Kasumi-1 (cell line): ENCODE data around the gene GRIN2C.

Experiments
- DNase-seq, 2 experiments: peaks; one replicate each; lab custom pipeline; 2025; lab: John Stamatoyannopoulos, UW

The GRIN2C gene

GRCh38 chr17:74821655-74822334 is 37.9 kb downstream of the GRIN2C start:
- no peak for DNase-seq

GRCh38 chr17:74819801-74820436 is 39.8 kb downstream of the GRIN2C start:
- DNase-seq = no peak

GRCh38 chr17:74818291-74818938 is 41.3 kb downstream of the GRIN2C start:
- DNase-seq = no peak

- DNase-seq = no peak
These were observed 42.6 kb downstream of the GRIN2C start for GRCh38 chr17:74816905-74817620.

- DNase-seq = peak; percentile 54 to 66
These were observed 43.9 kb downstream of the GRIN2C start for GRCh38 chr17:74815550-74816370.

- DNase-seq = no peak
These were observed 44.6 kb downstream of the GRIN2C start for GRCh38 chr17:74815067-74815466.

GRCh38 chr17:74814453-74814852 is 45.2 kb downstream of the GRIN2C start:
- DNase-seq = no peak

GRCh38 chr17:74812109-74813009 is 47.3 kb downstream of the GRIN2C start:
- DNase-seq = peak; percentile 15 to 38

- no peak for DNase-seq
These were observed 48.8 kb downstream of the GRIN2C start for GRCh38 chr17:74810699-74811485.

GRCh38 chr17:74808714-74809430 is 50.8 kb downstream of the GRIN2C start:
- DNase-seq = peak; percentile 85 to 87

- DNase-seq = peak; percentile 44 to 54
These were observed 51.8 kb downstream of the GRIN2C start for GRCh38 chr17:74807925-74808324.

- DNase-seq = no peak
These were observed 52.2 kb downstream of the GRIN2C start for GRCh38 chr17:74807441-74807840.

- DNase-seq = no peak
These were observed 53.4 kb downstream of the GRIN2C start for GRCh38 chr17:74806334-74806733.

GRCh38 chr17:74805591-74805991 is 54.1 kb downstream of the GRIN2C start:
- DNase-seq = no peak

- DNase-seq = no peak
These were observed 55.0 kb downstream of the GRIN2C start for GRCh38 chr17:74804683-74805082.

GRCh38 chr17:74803971-74804370 is 55.7 kb downstream of the GRIN2C start:
- DNase-seq = no peak

GRCh38 chr17:74803388-74803930 is 56.2 kb downstream of the GRIN2C start:
- DNase-seq = no peak

- no peak for DNase-seq
These were observed 57.8 kb downstream of the GRIN2C start for GRCh38 chr17:74801896-74802295.

- DNase-seq = no peak
These were observed 59.2 kb downstream of the GRIN2C start for GRCh38 chr17:74800531-74800930.
